ENCODE data around the gene ZFAND5. TPM values are rescaled to one million over a fixed set of nuclear protein-coding genes. Genes with fewer than 3 reads are reported as not detected.

Gene ZFAND5
- total RNA-seq, 2 experiments from 2014 or later = 92.4 to 93.8 TPM

- Mint-ChIP-seq H3K4me3 (no peak overlapping the region), H3K4me1 (ENCODE audit: low read depth) (peaks cover 2% of the 10 kb centered on the region), H3K27ac (no peak overlapping the region), H3K9me3 (no peaks in the 10 kb centered on the region), H3K27me3 (peaks cover 2% of the 10 kb centered on the region), H3K36me3 (no peaks in the 10 kb centered on the region)
- intact Hi-C loops (cut with micrococcal nuclease) = no loop called here
- DNase-seq = no peak
- ChIA-PET CTCF (interaction anchor here (0.8 to 1.4 kb wide), 3 partner anchors 58 to 254 kb away, joined by 3 to 4 read pairs (median 3); no protein-coding TSS in a partner anchor), POLR2A (no interaction called here)
These were observed 26.4 kb downstream of the ZFAND5 start for GRCh38 chr9:72338631-72339030.

GRCh38 chr9:72337286-72337685, 27.7 kb downstream of the ZFAND5 start:
- no peak overlapping the region for H3K27ac Mint-ChIP-seq
- DNase-seq = no peak
- CTCF ChIA-PET = interaction anchor here (0.6 to 1.4 kb wide), 2 partner anchors 8 to 255 kb away, joined by 3 to 4 read pairs; no protein-coding TSS in a partner anchor
- no peak overlapping the region for H3K4me3 Mint-ChIP-seq
- POLR2A ChIA-PET = no interaction called here
- H3K27me3 Mint-ChIP-seq = peaks cover 2% of the 10 kb centered on the region
- H3K4me1 Mint-ChIP-seq (ENCODE audit: low read depth) = no peaks in the 10 kb centered on the region
- no peaks in the 10 kb centered on the region for H3K36me3 Mint-ChIP-seq
- intact Hi-C loops (cut with micrococcal nuclease) = no loop called here
- H3K9me3 Mint-ChIP-seq = no peaks in the 10 kb centered on the region

- Mint-ChIP-seq H3K9me3 (no peaks in the 10 kb centered on the region), H3K27me3 (no peaks in the 10 kb centered on the region), H3K27ac (no peak overlapping the region), H3K36me3 (no peaks in the 10 kb centered on the region), H3K4me3 (no peak overlapping the region), H3K4me1 (ENCODE audit: low read depth) (no peaks in the 10 kb centered on the region)
- intact Hi-C loops (cut with micrococcal nuclease) = no loop called here
- POLR2A ChIA-PET = no interaction called here
- CTCF ChIA-PET = no interaction called here
- no peak for DNase-seq
These were observed 30.2 kb downstream of the ZFAND5 start for GRCh38 chr9:72334658-72335337.

GRCh38 chr9:72333709-72334108, 31.3 kb downstream of the ZFAND5 start:
- intact Hi-C loops (cut with micrococcal nuclease) = no loop called here
- no peaks in the 10 kb centered on the region for H3K36me3 Mint-ChIP-seq
- POLR2A ChIA-PET = interaction anchor here (0.6 kb wide), 1 partner anchor 783 kb away, joined by 3 read pairs; no protein-coding TSS in a partner anchor
- peak; percentile 16 for DNase-seq
- CTCF ChIA-PET = no interaction called here
- H3K27ac Mint-ChIP-seq = no peak overlapping the region
- no peaks in the 10 kb centered on the region for H3K4me1 Mint-ChIP-seq (ENCODE audit: low read depth)
- H3K27me3 Mint-ChIP-seq = peaks cover 3% of the 10 kb centered on the region
- H3K9me3 Mint-ChIP-seq = no peaks in the 10 kb centered on the region
- H3K4me3 Mint-ChIP-seq = no peak overlapping the region

GRCh38 chr9:72333197-72333596, 31.8 kb downstream of the ZFAND5 start:
- no peak overlapping the region for H3K4me3 Mint-ChIP-seq
- H3K27ac Mint-ChIP-seq = no peak overlapping the region
- no peak for DNase-seq
- H3K9me3 Mint-ChIP-seq = no peaks in the 10 kb centered on the region
- H3K27me3 Mint-ChIP-seq = peaks cover 3% of the 10 kb centered on the region
- intact Hi-C loops (cut with micrococcal nuclease) = no loop called here
- POLR2A ChIA-PET = no interaction called here
- CTCF ChIA-PET = no interaction called here
- no peaks in the 10 kb centered on the region for H3K36me3 Mint-ChIP-seq
- H3K4me1 Mint-ChIP-seq (ENCODE audit: low read depth) = no peaks in the 10 kb centered on the region

GRCh38 chr9:72332351-72332750, 32.7 kb downstream of the ZFAND5 start:
- POLR2A ChIA-PET = no interaction called here
- intact Hi-C loops (cut with micrococcal nuclease) = no loop called here
- H3K36me3 Mint-ChIP-seq = no peaks in the 10 kb centered on the region
- no peaks in the 10 kb centered on the region for H3K9me3 Mint-ChIP-seq
- no peak for DNase-seq
- CTCF ChIA-PET = no interaction called here
- H3K4me1 Mint-ChIP-seq (ENCODE audit: low read depth) = no peaks in the 10 kb centered on the region
- H3K4me3 Mint-ChIP-seq = no peak overlapping the region
- H3K27me3 Mint-ChIP-seq = peaks cover 3% of the 10 kb centered on the region
- no peak overlapping the region for H3K27ac Mint-ChIP-seq

GRCh38 chr9:72327631-72328030, 37.4 kb downstream of the ZFAND5 start:
- no peak overlapping the region for H3K4me3 Mint-ChIP-seq
- DNase-seq = no peak
- POLR2A ChIA-PET = no interaction called here
- intact Hi-C loops (cut with micrococcal nuclease) = no loop called here
- no peaks in the 10 kb centered on the region for H3K4me1 Mint-ChIP-seq (ENCODE audit: low read depth)
- H3K27ac Mint-ChIP-seq = no peak overlapping the region
- CTCF ChIA-PET = no interaction called here
- peaks cover 5% of the 10 kb centered on the region for H3K27me3 Mint-ChIP-seq
- no peaks in the 10 kb centered on the region for H3K36me3 Mint-ChIP-seq
- H3K9me3 Mint-ChIP-seq = no peaks in the 10 kb centered on the region

- POLR2A ChIA-PET = no interaction called here
- no peaks in the 10 kb centered on the region for H3K4me1 Mint-ChIP-seq (ENCODE audit: low read depth)
- peaks cover 5% of the 10 kb centered on the region for H3K27me3 Mint-ChIP-seq
- no peaks in the 10 kb centered on the region for H3K9me3 Mint-ChIP-seq
- no peak overlapping the region for H3K27ac Mint-ChIP-seq
- intact Hi-C loops (cut with micrococcal nuclease) = no loop called here
- CTCF ChIA-PET = no interaction called here
- no peak for DNase-seq
- no peak overlapping the region for H3K4me3 Mint-ChIP-seq
- H3K36me3 Mint-ChIP-seq = no peaks in the 10 kb centered on the region
These were observed 38.4 kb downstream of the ZFAND5 start for GRCh38 chr9:72326641-72327040.

- CTCF ChIA-PET = interaction anchor here (1.5 kb wide), 1 partner anchor 44 kb away, joined by 7 read pairs; no protein-coding TSS in a partner anchor
- H3K4me3 Mint-ChIP-seq = no peak overlapping the region
- DNase-seq = no peak
These were observed 40.0 kb downstream of the ZFAND5 start for GRCh38 chr9:72324974-72325373.

GRCh38 chr9:72322678-72323077, 42.3 kb downstream of the ZFAND5 start:
- POLR2A ChIA-PET = no interaction called here
- H3K27ac Mint-ChIP-seq = no peak overlapping the region

More at GRCh38 chr9:72324974-72325373, 40.0 kb downstream of the ZFAND5 start:
- no peaks in the 10 kb centered on the region for H3K36me3 Mint-ChIP-seq
- no peaks in the 10 kb centered on the region for H3K4me1 Mint-ChIP-seq (ENCODE audit: low read depth)
- POLR2A ChIA-PET = no interaction called here
- no peak overlapping the region for H3K27ac Mint-ChIP-seq
- H3K27me3 Mint-ChIP-seq = peaks cover 5% of the 10 kb centered on the region
- intact Hi-C loops (cut with micrococcal nuclease) = no loop called here
- H3K9me3 Mint-ChIP-seq = no peaks in the 10 kb centered on the region

GRCh38 chr9:72322259-72322658, 42.7 kb downstream of the ZFAND5 start:
- Mint-ChIP-seq H3K36me3 (no peaks in the 10 kb centered on the region), H3K9me3 (no peaks in the 10 kb centered on the region), H3K4me3 (no peak overlapping the region), H3K27me3 (peaks cover 2% of the 10 kb centered on the region), H3K4me1 (ENCODE audit: low read depth) (no peaks in the 10 kb centered on the region), H3K27ac (no peak overlapping the region)
- no peak for DNase-seq
- intact Hi-C loops (cut with micrococcal nuclease) = no loop called here
- ChIA-PET CTCF (no interaction called here), POLR2A (no interaction called here)

More at GRCh38 chr9:72322678-72323077, 42.3 kb downstream of the ZFAND5 start:
- no peak for DNase-seq
- Mint-ChIP-seq H3K4me1 (ENCODE audit: low read depth) (no peaks in the 10 kb centered on the region), H3K27me3 (peaks cover 2% of the 10 kb centered on the region), H3K36me3 (no peaks in the 10 kb centered on the region), H3K4me3 (no peak overlapping the region), H3K9me3 (no peaks in the 10 kb centered on the region)
- CTCF ChIA-PET = no interaction called here
- intact Hi-C loops (cut with micrococcal nuclease) = no loop called here

GRCh38 chr9:72315510-72316311, 49.3 kb downstream of the ZFAND5 start:
- ChIA-PET CTCF (interaction anchor here (0.8 to 1.6 kb wide), 4 partner anchors 11 to 507 kb away, joined by 3 read pairs; no protein-coding TSS in a partner anchor), POLR2A (interaction anchor here (0.5 kb wide), 1 partner anchor 297 kb away, joined by 3 read pairs; no protein-coding TSS in a partner anchor)
- Mint-ChIP-seq H3K27ac (no peak overlapping the region), H3K27me3 (no peaks in the 10 kb centered on the region), H3K4me3 (no peak overlapping the region), H3K9me3 (no peaks in the 10 kb centered on the region), H3K4me1 (ENCODE audit: low read depth) (no peaks in the 10 kb centered on the region), H3K36me3 (no peaks in the 10 kb centered on the region)
- no peak for DNase-seq
- intact Hi-C loops (cut with micrococcal nuclease) = no loop called here

Data from activated CD4-positive, alpha-beta memory T cell treated with anti-CD3 and anti-CD28 coated beads for 36 hours (primary cell).